Epidermal melanocyte (primary cell): Measurements from ENCODE around the gene TERB2.
"Not testable (repeated sequence)": the region's sequence is repeated elsewhere in the genome, so short reads cannot be mapped to it uniquely, and the experiment has no call there.

ENCODE experiments used
- DNase-seq: peaks from one replicate; pipeline ENCODE4 v3.0.0; 2011; ENCODE audit warnings: low spot score; ENCODE audit not compliant: insufficient read length

TERB2 gene

GRCh38 chr15:45001180-45001579, 44.7 kb downstream of the TERB2 start:
- not testable (repeated sequence) for DNase-seq

- DNase-seq, result not testable (repeated sequence)
These were observed 47.4 kb downstream of the TERB2 start for GRCh38 chr15:45003731-45004410.

- not testable (repeated sequence) for DNase-seq
These were observed 48.2 kb downstream of the TERB2 start for GRCh38 chr15:45004590-45005175.

- no peak for DNase-seq
These were observed 52.6 kb downstream of the TERB2 start for GRCh38 chr15:45009046-45009445.

- DNase-seq, result not testable (repeated sequence)
These were observed 58.6 kb downstream of the TERB2 start for GRCh38 chr15:45015114-45015513.

- not testable (repeated sequence) for DNase-seq
These were observed 63.9 kb downstream of the TERB2 start for GRCh38 chr15:45020222-45020900.

- DNase-seq, result not testable (repeated sequence)
These were observed 64.4 kb downstream of the TERB2 start for GRCh38 chr15:45020901-45021259.

GRCh38 chr15:45021348-45021747, 64.9 kb downstream of the TERB2 start:
- DNase-seq, result no peak

GRCh38 chr15:45022871-45023658, 66.6 kb downstream of the TERB2 start, which contains the start of gene SORD:
SORD (plus strand) TSS chr15:45023195; CDS start chr15:45023284, 89 bp downstream.
- DNase-seq, result peak; percentile 86

GRCh38 chr15:45023659-45024225, 67.3 kb downstream of the TERB2 start:
- no peak for DNase-seq

GRCh38 chr15:45024649-45025048, 68.2 kb downstream of the TERB2 start:
- not testable (repeated sequence) for DNase-seq

GRCh38 chr15:45025627-45026026, 69.1 kb downstream of the TERB2 start:
- DNase-seq, result not testable (repeated sequence)

GRCh38 chr15:45026651-45027190, 70.2 kb downstream of the TERB2 start:
- DNase-seq, result no peak

- DNase-seq, result peak; percentile 42
These were observed 70.7 kb downstream of the TERB2 start for GRCh38 chr15:45027220-45027619.
